Activated naive CD8-positive, alpha-beta T cell treated with anti-CD3 and anti-CD28 coated beads, Interleukin-2, amount 50 U/mL, for 24 hours (primary cell): ENCODE measurements around the gene USP24.
"Not testable (repeated sequence)": the region's sequence is repeated elsewhere in the genome, so short reads cannot be mapped to it uniquely, and the experiment has no call there.

Source experiments
- ATAC-seq: fragments of 150-1000 bp; cut with Tn5 transposase; one replicate; pipeline ENCODE4 v1.10.0; 2021
- DNase-seq: peaks from one replicate; pipeline ENCODE4 v3.0.0; 2021
- H3K27ac Mint-ChIP-seq: one replicate; pipeline ENCODE4 v1.8.0; 2021; ENCODE audit warnings: mild to moderate bottlenecking, mixed read lengths
- H3K27me3 Mint-ChIP-seq: one replicate; pipeline ENCODE4 v1.8.0; 2021; ENCODE audit warnings: mixed read lengths
- H3K36me3 Mint-ChIP-seq: one replicate; pipeline ENCODE4 v1.8.0; 2021; ENCODE audit warnings: low read depth, mixed read lengths
- H3K4me1 Mint-ChIP-seq: one replicate; pipeline ENCODE4 v1.8.0; 2021; ENCODE audit warnings: mixed read lengths
- H3K4me3 Mint-ChIP-seq: one replicate; pipeline ENCODE4 v1.8.0; 2021; ENCODE audit warnings: mild to moderate bottlenecking, moderate library complexity, mixed read lengths
- H3K9me3 Mint-ChIP-seq: one replicate; pipeline ENCODE4 v1.8.0; 2021; ENCODE audit warnings: mixed read lengths

Gene USP24

GRCh38 chr1:55124470-55124869, 90.7 kb downstream of the USP24 start:
- no peak for ATAC-seq

GRCh38 chr1:55120538-55120937, 94.6 kb downstream of the USP24 start:
- ATAC-seq (no peak), DNase-seq (no peak)
- Mint-ChIP-seq H3K4me1 (peaks cover 10% of the 10 kb centered on the region), H3K9me3 (no peaks in the 10 kb centered on the region), H3K4me3 (no peak overlapping the region), H3K27me3 (no peaks in the 10 kb centered on the region), H3K27ac (no peak overlapping the region), H3K36me3 (peaks cover 86% of the 10 kb centered on the region)

More at GRCh38 chr1:55124470-55124869, 90.7 kb downstream of the USP24 start:
- Mint-ChIP-seq H3K27ac (peak overlapping the region; percentile 33), H3K9me3 (peaks cover 3% of the 10 kb centered on the region), H3K36me3 (peaks cover 82% of the 10 kb centered on the region), H3K27me3 (no peaks in the 10 kb centered on the region), H3K4me1 (peaks cover 33% of the 10 kb centered on the region), H3K4me3 (no peak overlapping the region)
- DNase-seq = no peak

GRCh38 chr1:55118651-55119329, 96.4 kb downstream of the USP24 start:
- DNase-seq (no peak), ATAC-seq (no peak)
- no peak overlapping the region for H3K4me3 Mint-ChIP-seq
- H3K27ac Mint-ChIP-seq = peak overlapping the region; percentile 52
- H3K27me3 Mint-ChIP-seq = no peaks in the 10 kb centered on the region
- peaks cover 87% of the 10 kb centered on the region for H3K36me3 Mint-ChIP-seq
- no peaks in the 10 kb centered on the region for H3K9me3 Mint-ChIP-seq
- peaks cover 8% of the 10 kb centered on the region for H3K4me1 Mint-ChIP-seq

GRCh38 chr1:55117941-55118340, 97.2 kb downstream of the USP24 start:
- no peak for ATAC-seq
- Mint-ChIP-seq H3K27ac (no peak overlapping the region), H3K27me3 (no peaks in the 10 kb centered on the region), H3K4me1 (peaks cover 8% of the 10 kb centered on the region), H3K9me3 (no peaks in the 10 kb centered on the region), H3K36me3 (peaks cover 87% of the 10 kb centered on the region), H3K4me3 (no peak overlapping the region)
- DNase-seq = no peak

GRCh38 chr1:55109005-55109404, 106.2 kb downstream of the USP24 start:
- H3K27me3 Mint-ChIP-seq, H3K27ac Mint-ChIP-seq, DNase-seq, H3K4me1 Mint-ChIP-seq, ATAC-seq, H3K9me3 Mint-ChIP-seq, H3K4me3 Mint-ChIP-seq: not testable (repeated sequence)
- peaks cover 55% of the 10 kb centered on the region for H3K36me3 Mint-ChIP-seq

- H3K9me3 Mint-ChIP-seq = no peaks in the 10 kb centered on the region
- H3K4me3 Mint-ChIP-seq = no peak overlapping the region
- ATAC-seq (no peak), DNase-seq (no peak)
- peaks cover 47% of the 10 kb centered on the region for H3K36me3 Mint-ChIP-seq
- H3K27me3 Mint-ChIP-seq = no peaks in the 10 kb centered on the region
- H3K4me1 Mint-ChIP-seq = no peaks in the 10 kb centered on the region
- H3K27ac Mint-ChIP-seq = no peak overlapping the region
Observed at GRCh38 chr1:55107101-55107500, 108.1 kb downstream of the USP24 start.

- H3K4me1 Mint-ChIP-seq = no peaks in the 10 kb centered on the region
- H3K36me3 Mint-ChIP-seq = peaks cover 44% of the 10 kb centered on the region
- DNase-seq (no peak), ATAC-seq (no peak)
- no peak overlapping the region for H3K27ac Mint-ChIP-seq
- no peaks in the 10 kb centered on the region for H3K9me3 Mint-ChIP-seq
- H3K27me3 Mint-ChIP-seq = no peaks in the 10 kb centered on the region
- H3K4me3 Mint-ChIP-seq = no peak overlapping the region
Observed at GRCh38 chr1:55103891-55104290, 111.3 kb downstream of the USP24 start.

- Mint-ChIP-seq H3K4me1 (peaks cover 2% of the 10 kb centered on the region), H3K9me3 (no peaks in the 10 kb centered on the region), H3K36me3 (peaks cover 71% of the 10 kb centered on the region), H3K27me3 (no peaks in the 10 kb centered on the region), H3K4me3 (no peak overlapping the region), H3K27ac (no peak overlapping the region)
- DNase-seq (no peak), ATAC-seq (no peak)
Observed at GRCh38 chr1:55095095-55095494, 120.1 kb downstream of the USP24 start.

GRCh38 chr1:55092475-55092874, 122.7 kb downstream of the USP24 start:
- Mint-ChIP-seq H3K27ac (no peak overlapping the region), H3K9me3 (no peaks in the 10 kb centered on the region), H3K27me3 (no peaks in the 10 kb centered on the region), H3K36me3 (peaks cover 70% of the 10 kb centered on the region), H3K4me3 (no peak overlapping the region), H3K4me1 (peaks cover 13% of the 10 kb centered on the region)
- ATAC-seq = no peak
- no peak for DNase-seq

- no peak overlapping the region for H3K4me3 Mint-ChIP-seq
- ATAC-seq (no peak), DNase-seq (no peak)
- H3K9me3 Mint-ChIP-seq = no peaks in the 10 kb centered on the region
- peak overlapping the region; percentile 1 for H3K27ac Mint-ChIP-seq
- peaks cover 62% of the 10 kb centered on the region for H3K36me3 Mint-ChIP-seq
- H3K4me1 Mint-ChIP-seq = peaks cover 13% of the 10 kb centered on the region
- no peaks in the 10 kb centered on the region for H3K27me3 Mint-ChIP-seq
Observed at GRCh38 chr1:55089683-55090082, 125.5 kb downstream of the USP24 start.

- Mint-ChIP-seq H3K4me3 (no peak overlapping the region), H3K4me1 (peaks cover 13% of the 10 kb centered on the region), H3K9me3 (no peaks in the 10 kb centered on the region), H3K36me3 (peaks cover 62% of the 10 kb centered on the region), H3K27ac (peak overlapping the region; percentile 52), H3K27me3 (no peaks in the 10 kb centered on the region)
- ATAC-seq = peak; percentile 83
- no peak for DNase-seq
Observed at GRCh38 chr1:55088413-55088812, 126.8 kb downstream of the USP24 start.

GRCh38 chr1:55087439-55087838, 127.7 kb downstream of the USP24 start:
- Mint-ChIP-seq H3K27me3 (no peaks in the 10 kb centered on the region), H3K4me3 (no peak overlapping the region), H3K9me3 (no peaks in the 10 kb centered on the region), H3K4me1 (peaks cover 13% of the 10 kb centered on the region), H3K27ac (no peak overlapping the region), H3K36me3 (peaks cover 62% of the 10 kb centered on the region)
- ATAC-seq (no peak), DNase-seq (no peak)

GRCh38 chr1:55084257-55084656, 130.9 kb downstream of the USP24 start:
- DNase-seq = no peak
- Mint-ChIP-seq H3K4me3 (no peak overlapping the region), H3K4me1 (peaks cover 10% of the 10 kb centered on the region), H3K36me3 (peaks cover 59% of the 10 kb centered on the region), H3K27ac (no peak overlapping the region), H3K9me3 (no peaks in the 10 kb centered on the region), H3K27me3 (no peaks in the 10 kb centered on the region)
- ATAC-seq = no peak

- H3K27me3 Mint-ChIP-seq = no peaks in the 10 kb centered on the region
- no peak for ATAC-seq
- no peaks in the 10 kb centered on the region for H3K9me3 Mint-ChIP-seq
- peaks cover 47% of the 10 kb centered on the region for H3K36me3 Mint-ChIP-seq
- no peak for DNase-seq
- no peaks in the 10 kb centered on the region for H3K4me1 Mint-ChIP-seq
- H3K4me3 Mint-ChIP-seq = no peak overlapping the region
- peak overlapping the region; percentile 30 for H3K27ac Mint-ChIP-seq
Observed at GRCh38 chr1:55081905-55082296, 133.3 kb downstream of the USP24 start.

- H3K27me3 Mint-ChIP-seq = no peaks in the 10 kb centered on the region
- no peaks in the 10 kb centered on the region for H3K9me3 Mint-ChIP-seq
- ATAC-seq (no peak), DNase-seq (no peak)
- H3K4me1 Mint-ChIP-seq = no peaks in the 10 kb centered on the region
- no peak overlapping the region for H3K4me3 Mint-ChIP-seq
- H3K27ac Mint-ChIP-seq = no peak overlapping the region
- H3K36me3 Mint-ChIP-seq = peaks cover 48% of the 10 kb centered on the region
Observed at GRCh38 chr1:55081188-55081904, 133.8 kb downstream of the USP24 start.
